ENCODE measurements around the gene ADSL.

DNA sequence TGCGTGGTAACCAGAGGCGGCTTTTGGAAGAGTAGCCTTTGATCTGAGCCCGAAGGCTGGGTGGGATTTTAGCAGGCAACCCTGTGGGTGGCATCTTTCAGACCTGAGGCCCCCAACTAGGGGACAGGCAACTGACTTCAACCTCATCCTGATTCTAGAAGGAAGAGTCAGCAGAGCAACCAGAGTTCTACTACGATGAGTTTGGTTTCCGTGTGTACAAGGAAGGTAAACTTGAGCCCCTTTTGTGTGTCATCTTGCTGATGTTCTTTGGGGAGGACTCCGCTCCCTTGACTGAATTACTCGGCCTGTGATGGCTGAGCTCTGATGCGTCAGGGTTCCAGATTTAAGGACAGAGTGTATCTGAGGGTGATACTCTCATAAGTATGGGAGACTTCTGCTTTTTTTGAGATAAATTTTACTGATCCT, 55.7 kb downstream of the ADSL start:
- TF ChIP-seq, protein P1, sequence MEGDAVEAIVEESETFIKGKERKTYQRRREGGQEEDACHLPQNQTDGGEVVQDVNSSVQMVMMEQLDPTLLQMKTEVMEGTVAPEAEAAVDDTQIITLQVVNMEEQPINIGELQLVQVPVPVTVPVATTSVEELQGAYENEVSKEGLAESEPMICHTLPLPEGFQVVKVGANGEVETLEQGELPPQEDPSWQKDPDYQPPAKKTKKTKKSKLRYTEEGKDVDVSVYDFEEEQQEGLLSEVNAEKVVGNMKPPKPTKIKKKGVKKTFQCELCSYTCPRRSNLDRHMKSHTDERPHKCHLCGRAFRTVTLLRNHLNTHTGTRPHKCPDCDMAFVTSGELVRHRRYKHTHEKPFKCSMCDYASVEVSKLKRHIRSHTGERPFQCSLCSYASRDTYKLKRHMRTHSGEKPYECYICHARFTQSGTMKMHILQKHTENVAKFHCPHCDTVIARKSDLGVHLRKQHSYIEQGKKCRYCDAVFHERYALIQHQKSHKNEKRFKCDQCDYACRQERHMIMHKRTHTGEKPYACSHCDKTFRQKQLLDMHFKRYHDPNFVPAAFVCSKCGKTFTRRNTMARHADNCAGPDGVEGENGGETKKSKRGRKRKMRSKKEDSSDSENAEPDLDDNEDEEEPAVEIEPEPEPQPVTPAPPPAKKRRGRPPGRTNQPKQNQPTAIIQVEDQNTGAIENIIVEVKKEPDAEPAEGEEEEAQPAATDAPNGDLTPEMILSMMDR (IDR thresholded peaks at IDR 0.05; ENCODE audit: borderline replicate concordance, extremely low read depth, low read length, poor library complexity, severe bottlenecking) = no peak
- no peak for TF ChIP-seq EZH2 (IDR thresholded peaks at IDR 0.05; ENCODE audit: borderline replicate concordance, low read depth, low read length, severe bottlenecking)

Data from DND-41 (cell line).